Neural progenitor cell (in vitro differentiated cells): Measurements from ENCODE around the gene SLC4A8.

Experiments used
- CTCF ChIP-seq: fragments of 200-600 bp; sonication (generic); IDR thresholded peaks from 2 replicates; pipeline ENCODE4 v1.5.1; 2017; ENCODE audit warnings: antibody characterized with exemption, mild to moderate bottlenecking
- EZH2 ChIP-seq: fragments of 200-600 bp; sonication (generic); IDR thresholded peaks from 2 replicates; pipeline ENCODE4 v1.6.1; 2017; ENCODE audit warnings: antibody characterized with exemption, mild to moderate bottlenecking, moderate library complexity

GRCh38 chr12:51419425-51420193 is 5.0 kb upstream of the SLC4A8 start:
- peak; percentile 34 for TF ChIP-seq CTCF
- TF ChIP-seq EZH2 = no peak
